DMS114 treated with DMSO at 0.1 percent for 48 hours (cell line): ENCODE results near the gene ITIH5.
A peak's percentile ranks its signal among the peaks of the same experiment; 100 is the strongest.

Experiments
- DNase-seq: peaks from one replicate; lab custom pipeline; 2025; ENCODE audit not compliant: unreplicated experiment; lab: John Stamatoyannopoulos, UW

The ITIH5 gene

GRCh38 chr10:7525314-7526016 lies 141.3 kb downstream of the ITIH5 start:
- peak; percentile 83 for DNase-seq

- DNase-seq: no peak
Observed at GRCh38 chr10:7523656-7524055, 143.1 kb downstream of the ITIH5 start.

- DNase-seq: no peak
Observed at GRCh38 chr10:7520507-7521485, 146.0 kb downstream of the ITIH5 start.

GRCh38 chr10:7519351-7519750 lies 147.4 kb downstream of the ITIH5 start:
- no peak for DNase-seq

GRCh38 chr10:7518693-7519092 lies 148.1 kb downstream of the ITIH5 start:
- DNase-seq: no peak

DNA sequence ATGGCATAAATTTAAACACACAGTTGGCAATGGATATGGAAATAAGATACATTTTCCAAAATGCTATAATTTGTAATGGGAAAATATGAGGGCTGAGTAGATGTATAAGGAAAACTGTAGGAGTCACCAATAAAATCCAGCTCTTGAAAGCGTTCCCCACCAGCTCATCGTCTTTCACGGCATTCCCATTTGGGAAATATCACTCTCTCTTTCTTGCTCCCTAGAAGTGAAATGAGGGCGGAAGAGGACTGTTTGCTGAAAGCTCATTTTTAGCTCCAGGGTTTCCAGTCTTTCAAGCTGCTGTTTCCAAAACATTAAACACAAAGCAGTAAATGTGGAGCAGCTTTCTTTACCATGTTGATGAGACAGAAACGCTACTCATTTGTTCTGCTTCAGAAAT lies 151.3 kb downstream of the ITIH5 start:
- DNase-seq: no peak

DNA sequence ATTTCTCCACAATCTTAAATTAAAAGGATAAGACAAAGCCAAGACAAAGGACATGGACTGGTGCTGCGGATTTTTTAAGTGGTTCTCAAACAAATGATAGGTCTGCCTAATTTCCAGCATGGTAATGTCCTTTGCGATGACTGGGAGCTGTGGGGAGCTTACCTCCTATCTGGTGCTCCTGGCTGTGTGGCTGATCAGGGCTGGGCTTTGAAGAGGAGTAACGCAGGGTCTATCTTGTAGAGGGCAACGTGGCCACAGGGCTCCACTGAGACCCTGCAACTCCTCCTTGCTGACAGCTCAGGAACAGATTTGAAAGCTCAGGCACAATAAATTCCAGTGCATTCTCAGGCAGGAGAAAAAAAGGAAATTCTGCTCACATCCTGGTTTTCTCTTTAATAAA lies 152.8 kb downstream of the ITIH5 start:
- DNase-seq: no peak

DNA sequence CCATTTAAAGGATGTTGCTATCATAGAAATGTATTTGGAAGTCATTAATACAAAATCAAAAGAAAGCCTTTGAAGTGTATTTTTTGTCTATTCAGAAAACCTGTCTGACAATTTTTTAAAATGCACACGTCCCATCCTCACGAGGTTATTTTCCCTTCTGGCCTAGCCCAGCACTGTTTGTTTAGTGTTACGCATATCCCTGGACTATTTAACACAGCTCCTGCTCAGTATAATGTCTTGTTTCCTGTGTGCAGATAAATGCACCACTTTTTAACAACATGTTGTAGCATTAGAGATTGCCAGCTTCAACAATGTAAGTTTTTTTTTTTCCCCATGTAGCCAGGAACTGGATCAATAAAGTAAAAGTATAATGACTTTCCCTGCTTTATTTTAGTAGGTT lies 153.3 kb downstream of the ITIH5 start:
- no peak for DNase-seq

- DNase-seq: no peak
Observed at GRCh38 chr10:7512487-7512886, 154.3 kb downstream of the ITIH5 start.

DNA sequence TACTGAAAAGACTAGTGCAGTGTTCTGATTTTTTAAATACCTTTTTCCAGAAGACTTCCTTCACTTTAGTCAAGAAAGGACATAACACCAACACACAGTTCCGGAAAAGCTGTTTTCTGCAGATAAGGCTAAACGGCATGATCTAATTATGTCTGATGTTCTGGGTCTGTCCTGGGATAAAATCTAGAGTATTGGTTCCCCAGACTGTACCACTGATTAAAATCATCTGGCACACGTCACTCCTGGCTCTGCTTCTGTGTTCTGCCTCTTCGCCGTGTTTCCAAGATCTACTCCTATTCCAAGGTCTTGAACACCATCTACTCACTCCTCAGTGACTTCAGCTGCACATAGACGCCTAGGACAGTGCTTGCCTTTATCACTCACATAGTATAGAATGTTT lies 155.2 kb downstream of the ITIH5 start:
- no peak for DNase-seq
